ENCODE results near the gene OLFM2.
"Not testable (repeated sequence)": the region's sequence is repeated elsewhere in the genome, so short reads cannot be mapped to it uniquely, and the experiment has no call there.

OLFM2 gene

DNA sequence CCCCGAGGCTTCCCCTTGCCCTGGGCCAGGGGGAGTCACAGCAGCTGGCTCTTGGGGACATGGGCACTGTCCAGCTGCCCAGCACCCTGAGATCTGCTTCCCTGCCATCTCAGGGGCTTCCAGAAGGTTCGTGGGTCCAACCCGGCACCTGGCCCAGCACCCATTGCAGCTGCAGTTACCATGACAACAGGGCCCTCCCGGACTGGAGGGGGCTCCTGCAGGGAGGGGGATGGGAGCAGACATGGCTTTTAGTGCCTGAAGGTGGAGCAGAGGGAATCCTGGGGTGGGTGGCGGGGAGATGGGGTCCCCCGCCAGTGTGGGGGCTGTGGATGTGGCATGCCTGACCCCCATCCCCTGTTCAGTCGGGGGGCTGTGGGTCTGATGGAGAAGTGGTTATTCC, 86.5 kb downstream of the OLFM2 start:
- no peak overlapping the region for H3K4me3 ChIP-seq (ENCODE audit: low read depth, low read length)

DNA sequence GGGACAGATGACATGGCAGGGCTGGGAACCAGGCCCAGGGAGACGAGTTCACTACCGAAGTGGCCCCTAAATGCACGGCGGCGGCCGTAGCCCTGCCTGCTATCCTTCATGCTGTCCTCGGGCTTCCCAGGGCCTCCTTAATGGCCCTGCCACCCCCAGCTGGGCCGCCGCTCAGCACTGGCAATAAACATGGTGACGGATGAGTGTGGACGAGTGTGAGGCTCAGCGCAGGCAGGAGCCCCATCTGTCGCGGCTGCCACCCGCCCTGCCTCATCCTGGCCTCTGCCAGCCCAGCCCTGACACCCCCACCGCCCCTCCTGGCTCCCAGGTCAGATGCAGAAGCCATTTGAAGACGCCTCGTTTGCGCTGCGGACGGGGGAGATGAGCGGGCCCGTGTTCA, 87.6 kb downstream of the OLFM2 start:
- no peak overlapping the region for H3K4me3 ChIP-seq (ENCODE audit: low read depth, low read length)
- peak; percentile 76 for DNase-seq
- TF ChIP-seq, protein P1, sequence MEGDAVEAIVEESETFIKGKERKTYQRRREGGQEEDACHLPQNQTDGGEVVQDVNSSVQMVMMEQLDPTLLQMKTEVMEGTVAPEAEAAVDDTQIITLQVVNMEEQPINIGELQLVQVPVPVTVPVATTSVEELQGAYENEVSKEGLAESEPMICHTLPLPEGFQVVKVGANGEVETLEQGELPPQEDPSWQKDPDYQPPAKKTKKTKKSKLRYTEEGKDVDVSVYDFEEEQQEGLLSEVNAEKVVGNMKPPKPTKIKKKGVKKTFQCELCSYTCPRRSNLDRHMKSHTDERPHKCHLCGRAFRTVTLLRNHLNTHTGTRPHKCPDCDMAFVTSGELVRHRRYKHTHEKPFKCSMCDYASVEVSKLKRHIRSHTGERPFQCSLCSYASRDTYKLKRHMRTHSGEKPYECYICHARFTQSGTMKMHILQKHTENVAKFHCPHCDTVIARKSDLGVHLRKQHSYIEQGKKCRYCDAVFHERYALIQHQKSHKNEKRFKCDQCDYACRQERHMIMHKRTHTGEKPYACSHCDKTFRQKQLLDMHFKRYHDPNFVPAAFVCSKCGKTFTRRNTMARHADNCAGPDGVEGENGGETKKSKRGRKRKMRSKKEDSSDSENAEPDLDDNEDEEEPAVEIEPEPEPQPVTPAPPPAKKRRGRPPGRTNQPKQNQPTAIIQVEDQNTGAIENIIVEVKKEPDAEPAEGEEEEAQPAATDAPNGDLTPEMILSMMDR (IDR thresholded peaks at IDR 0.05; ENCODE audit: low read depth, low read length): no peak
- peak overlapping the region; percentile 76 for H3K27ac ChIP-seq
- H3K27me3 ChIP-seq (ENCODE audit: insufficient read depth, low read depth, severe bottlenecking): no peaks in the 10 kb centered on the region
- no peaks in the 10 kb centered on the region for H3K9me3 ChIP-seq (ENCODE audit: severe bottlenecking)
- H3K36me3 ChIP-seq: peaks cover 38% of the 10 kb centered on the region

More for the DNA sequence above, 86.5 kb downstream of the OLFM2 start:
- Histone ChIP-seq H3K27me3 (ENCODE audit: insufficient read depth, low read depth, severe bottlenecking) (no peaks in the 10 kb centered on the region), H3K36me3 (peaks cover 37% of the 10 kb centered on the region), H3K9me3 (ENCODE audit: severe bottlenecking) (no peaks in the 10 kb centered on the region), H3K27ac (peak overlapping the region; percentile 76)
- TF ChIP-seq, protein P1 (IDR thresholded peaks at IDR 0.05; ENCODE audit: low read depth, low read length): no peak
- peak; percentile 33 for DNase-seq

DNA sequence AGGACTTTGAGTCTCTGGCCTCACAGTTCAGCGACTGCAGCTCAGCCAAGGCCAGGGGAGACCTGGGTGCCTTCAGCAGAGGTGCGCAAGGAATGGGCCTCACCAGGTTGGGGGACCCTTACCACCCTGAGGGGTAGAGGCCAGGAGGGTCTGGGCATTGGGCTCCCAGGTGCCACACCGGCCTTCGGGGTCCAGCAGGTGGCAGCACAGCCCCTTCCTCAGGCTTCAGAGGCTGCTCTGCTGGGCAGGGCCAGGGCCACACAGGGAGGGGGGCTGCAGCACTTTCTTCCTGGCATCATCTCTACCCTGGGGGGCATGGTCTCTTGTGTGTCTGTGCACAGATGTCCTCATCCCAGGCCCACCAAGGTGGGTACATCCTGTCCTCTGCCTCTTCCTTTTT, 88.3 kb downstream of the OLFM2 start:
- DNase-seq: peak; percentile 71
- peaks cover 45% of the 10 kb centered on the region for H3K36me3 ChIP-seq
- H3K9me3 ChIP-seq (ENCODE audit: severe bottlenecking): no peaks in the 10 kb centered on the region

DNA sequence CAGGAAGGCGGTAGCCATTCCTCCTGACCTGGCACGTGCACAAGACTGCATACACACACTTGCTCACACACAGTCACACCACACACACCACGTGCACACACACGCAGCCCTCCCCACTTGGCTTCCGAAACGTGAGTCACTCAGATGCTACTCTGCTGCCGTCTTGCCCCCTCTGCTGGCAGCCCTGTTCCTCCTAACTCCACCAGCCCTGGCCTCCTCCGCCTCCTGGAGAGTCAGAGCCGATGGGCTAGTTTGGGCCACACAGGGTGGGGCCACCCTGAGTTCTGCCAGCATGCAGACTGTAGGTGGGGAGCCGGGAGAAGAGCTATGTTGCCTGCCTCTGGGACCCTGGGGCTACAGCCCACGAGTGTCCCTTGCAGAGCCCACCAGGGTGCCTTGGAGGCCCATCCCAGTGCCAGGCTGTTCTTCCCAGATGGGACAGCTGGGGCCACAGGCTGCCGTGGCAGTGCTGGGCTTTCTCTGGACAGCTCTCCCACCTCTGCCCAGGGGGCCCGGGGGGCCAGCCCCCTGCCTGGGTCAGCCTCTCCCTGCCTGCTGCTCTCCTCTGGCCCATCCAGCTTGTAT, 89.1 kb downstream of the OLFM2 start:
- Histone ChIP-seq H3K9me3 (ENCODE audit: severe bottlenecking) (no peaks in the 10 kb centered on the region), H3K36me3 (peaks cover 53% of the 10 kb centered on the region), H3K4me3 (ENCODE audit: low read depth, low read length) (no peak overlapping the region), H3K27ac (peak overlapping the region; percentile 26), H3K27me3 (ENCODE audit: insufficient read depth, low read depth, severe bottlenecking) (no peaks in the 10 kb centered on the region)
- TF ChIP-seq, protein P1 (IDR thresholded peaks at IDR 0.05; ENCODE audit: low read depth, low read length): peak; percentile 83
- peak; percentile 74 for DNase-seq

More for the DNA sequence above, 88.3 kb downstream of the OLFM2 start:
- Histone ChIP-seq H3K27me3 (ENCODE audit: insufficient read depth, low read depth, severe bottlenecking) (no peaks in the 10 kb centered on the region), H3K4me3 (ENCODE audit: low read depth, low read length) (no peak overlapping the region), H3K27ac (peak overlapping the region; percentile 76)
- TF ChIP-seq, protein P1 (IDR thresholded peaks at IDR 0.05; ENCODE audit: low read depth, low read length): peak; percentile 91

DNA sequence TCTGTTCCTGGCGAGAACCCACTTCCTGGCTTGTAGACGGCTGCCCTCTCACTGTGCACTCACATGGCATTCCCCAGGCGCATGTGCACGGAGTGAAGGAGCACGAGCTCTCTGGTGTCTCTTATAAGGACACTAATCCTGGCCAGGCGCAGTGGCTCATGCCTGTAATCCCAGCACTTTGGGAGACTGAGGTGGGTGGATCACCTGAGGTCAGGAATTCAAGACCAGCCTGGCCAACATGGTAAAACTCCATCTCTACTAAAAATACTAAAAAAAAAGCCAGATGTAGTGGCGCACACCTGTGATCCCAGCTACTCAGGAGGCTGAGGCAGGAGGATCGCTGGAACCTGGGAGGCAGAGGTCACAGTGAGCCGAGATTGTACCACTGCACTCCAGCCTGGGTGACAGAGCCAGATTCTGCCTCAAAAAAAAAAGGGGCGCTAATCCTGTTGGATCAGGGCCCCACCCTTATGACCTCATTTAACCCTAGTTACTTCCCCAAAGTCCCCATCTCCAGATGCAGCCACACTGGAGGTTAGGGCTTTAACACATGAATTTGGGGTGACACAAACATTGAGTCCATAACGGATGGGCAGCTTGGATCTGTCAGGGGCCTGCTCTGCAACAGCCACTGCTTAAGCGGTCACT, 92.6 kb downstream of the OLFM2 start:
- not testable (repeated sequence) for H3K27me3 ChIP-seq (ENCODE audit: insufficient read depth, low read depth, severe bottlenecking); H3K4me3 ChIP-seq (ENCODE audit: low read depth, low read length); H3K9me3 ChIP-seq (ENCODE audit: severe bottlenecking); H3K27ac ChIP-seq; DNase-seq
- peaks cover 71% of the 10 kb centered on the region for H3K36me3 ChIP-seq

DNA sequence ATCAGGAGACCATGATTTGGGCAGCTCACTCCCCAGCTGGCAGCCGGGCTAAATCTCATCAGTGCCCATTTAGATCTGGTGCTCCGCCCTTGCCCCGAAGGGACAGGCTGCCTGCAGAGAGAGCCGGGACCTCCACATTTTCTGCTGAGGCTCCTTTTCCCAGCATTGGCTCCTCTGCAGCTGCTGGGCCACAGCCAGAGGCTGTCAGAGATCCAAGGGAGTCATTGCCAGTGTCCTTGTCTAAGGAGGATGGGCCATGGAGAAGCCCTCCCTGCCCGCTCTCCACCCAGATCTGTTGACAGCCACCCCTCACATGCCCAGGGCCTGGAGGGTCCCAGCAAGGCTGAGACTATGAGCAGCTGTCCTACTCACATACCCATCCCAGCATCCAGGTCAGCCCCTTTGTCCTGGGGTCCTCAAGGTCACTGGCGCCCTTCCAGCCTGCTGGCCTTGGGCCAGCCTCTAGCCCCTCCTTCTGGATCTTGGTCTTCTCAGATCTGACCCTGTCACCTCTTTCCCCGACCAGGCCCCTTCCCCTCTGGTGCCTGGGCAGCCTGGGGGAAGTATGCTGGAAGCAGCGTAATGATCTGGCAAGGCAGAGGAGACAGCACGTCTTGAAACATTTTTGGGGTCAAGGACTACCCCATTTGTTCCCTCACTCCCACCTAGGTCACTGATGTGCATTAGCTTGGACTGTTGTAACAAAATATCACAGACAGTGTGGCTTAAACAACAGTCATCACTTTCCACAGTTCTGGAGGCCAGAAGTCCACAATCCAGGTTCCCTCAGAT, 93.3 kb downstream of the OLFM2 start:
- Histone ChIP-seq H3K9me3 (ENCODE audit: severe bottlenecking) (no peaks in the 10 kb centered on the region), H3K36me3 (peaks cover 72% of the 10 kb centered on the region), H3K27ac (no peak overlapping the region), H3K4me3 (ENCODE audit: low read depth, low read length) (no peak overlapping the region), H3K27me3 (ENCODE audit: insufficient read depth, low read depth, severe bottlenecking) (no peaks in the 10 kb centered on the region)
- TF ChIP-seq, protein P1 (IDR thresholded peaks at IDR 0.05; ENCODE audit: low read depth, low read length): no peak
- no peak for DNase-seq
